GM23248 (cell line): ENCODE results near the gene CACFD1.

Experiments
- EZH2 ChIP-seq: fragments of 200-600 bp; sonication (generic); IDR thresholded peaks from 2 replicates; pipeline ENCODE4 v1.6.1; 2018; ENCODE audit warnings: antibody characterized with exemption, mild to moderate bottlenecking; ENCODE audit not compliant: insufficient read depth, poor library complexity, severe bottlenecking
- EZH2phosphoT487 ChIP-seq: fragments of 200-600 bp; sonication (generic); IDR thresholded peaks from 2 replicates; pipeline ENCODE4 v1.6.1; 2018; ENCODE audit warnings: antibody characterized with exemption, moderate library complexity, mild to moderate bottlenecking, low read depth; ENCODE audit not compliant: insufficient read depth

GRCh38 chr9:133433351-133433843 is 26.4 kb upstream of the CACFD1 start:
- no peak for TF ChIP-seq EZH2phosphoT487
- TF ChIP-seq EZH2: no peak
